ENCODE results near the gene TES. TPM values are rescaled to one million over a fixed set of nuclear protein-coding genes. Genes with fewer than 3 reads are reported as not detected.

Gene TES
- total RNA-seq, 1 experiment from 2014 or later, result 28.2 TPM

- Histone ChIP-seq H3K14ac (ENCODE audit: insufficient read depth, low read length) (no peak overlapping the region), H3K56ac (ENCODE audit: insufficient read length, low read depth, low read length) (no peak overlapping the region), H2BK120ac (ENCODE audit: low read depth, low read length, poor library complexity, severe bottlenecking) (no peak overlapping the region), H2BK12ac (ENCODE audit: insufficient read length, low read depth, low read length) (no peak overlapping the region), H4K91ac (ENCODE audit: insufficient read length, low read depth, low read length) (no peak overlapping the region), H2AK5ac (ENCODE audit: insufficient read length, low read length) (no peak overlapping the region), H2BK5ac (ENCODE audit: insufficient read length, low read length) (no peak overlapping the region), H3K4me2 (ENCODE audit: insufficient read depth, insufficient read length, low read length) (no peak overlapping the region), H2AFZ (ENCODE audit: low read length) (no peak overlapping the region), H4K5ac (ENCODE audit: insufficient read length, low read depth, low read length) (no peak overlapping the region), H3K23ac (ENCODE audit: insufficient read length, low read depth, low read length) (no peak overlapping the region), H3K4me1 (ENCODE audit: insufficient read depth, low read length) (peaks cover 4% of the 10 kb centered on the region; the same call in 1 of the 2 replicates), H2BK15ac (ENCODE audit: low read depth, low read length) (no peak overlapping the region), H3K79me2 (ENCODE audit: insufficient read depth, low read length) (no peaks in the 10 kb centered on the region; the same call in 1 of the 2 replicates), H3K9me3 (ENCODE audit: control insufficient read depth, low read depth, low read length) (no peaks in the 10 kb centered on the region), H4K20me1 (ENCODE audit: control insufficient read depth, insufficient read depth, insufficient read length) (no peaks in the 10 kb centered on the region), H3K27me3 (ENCODE audit: insufficient read depth, low read length) (no peaks in the 10 kb centered on the region), H3K4ac (ENCODE audit: low read depth, low read length) (no peak overlapping the region), H2BK20ac (ENCODE audit: low read depth, low read length, poor library complexity, severe bottlenecking) (no peak overlapping the region), H3T11ph (ENCODE audit: low read length) (no peak overlapping the region), H4K8ac (replicated peaks; ENCODE audit: insufficient read length, low read depth, low read length) (no peak overlapping the region), H3K27ac (ENCODE audit: insufficient read length, low read depth, low read length) (no peak overlapping the region), H3K18ac (ENCODE audit: insufficient read length, low read depth, low read length) (no peak overlapping the region), H3K79me1 (ENCODE audit: insufficient read depth, low read depth, low read length, poor library complexity, severe bottlenecking) (peaks cover 4% of the 10 kb centered on the region), H3K23me2 (ENCODE audit: insufficient read length, low read depth, low read length, poor library complexity, severe bottlenecking) (no peaks in the 10 kb centered on the region), H3K9ac (ENCODE audit: extremely low read depth, insufficient read length, low read length) (no peak overlapping the region)
- Mint-ChIP-seq H3K27me3 (ENCODE audit: low read depth) (no peaks in the 10 kb centered on the region), H3K27ac (no peak overlapping the region), H3K9me3 (no peaks in the 10 kb centered on the region), H3K4me1 (peaks cover 17 to 21% of the 10 kb centered on the region in 2 experiments), H3K36me3 (ENCODE audit: insufficient read depth in 1 of 3, low read depth in 3 of 3) (no peaks in the 10 kb centered on the region; a peak in 1 of 7 replicates), H3K4me3 (no peak overlapping the region)
- no peak for TF ChIP-seq CTCF (conservative IDR thresholded peaks at IDR 0.05)
- no peak for DNase-seq
Measured at GRCh38 chr7:116235380-116235779, 25.0 kb downstream of the TES start.
